ENCODE results near the gene P2RY2. TPM values are rescaled to one million over a fixed set of nuclear protein-coding genes. Genes with fewer than 3 reads are reported as not detected.

The P2RY2 gene
- total and polyA plus RNA-seq, 9 of the 15 experiments (the other 6 are each of a cell fraction or from before 2014, with no cell fraction given), result not detected

GRCh38 chr11:73175551-73176144, 42.4 kb upstream of the P2RY2 start (continued):
- TF ChIP-seq, protein P1, sequence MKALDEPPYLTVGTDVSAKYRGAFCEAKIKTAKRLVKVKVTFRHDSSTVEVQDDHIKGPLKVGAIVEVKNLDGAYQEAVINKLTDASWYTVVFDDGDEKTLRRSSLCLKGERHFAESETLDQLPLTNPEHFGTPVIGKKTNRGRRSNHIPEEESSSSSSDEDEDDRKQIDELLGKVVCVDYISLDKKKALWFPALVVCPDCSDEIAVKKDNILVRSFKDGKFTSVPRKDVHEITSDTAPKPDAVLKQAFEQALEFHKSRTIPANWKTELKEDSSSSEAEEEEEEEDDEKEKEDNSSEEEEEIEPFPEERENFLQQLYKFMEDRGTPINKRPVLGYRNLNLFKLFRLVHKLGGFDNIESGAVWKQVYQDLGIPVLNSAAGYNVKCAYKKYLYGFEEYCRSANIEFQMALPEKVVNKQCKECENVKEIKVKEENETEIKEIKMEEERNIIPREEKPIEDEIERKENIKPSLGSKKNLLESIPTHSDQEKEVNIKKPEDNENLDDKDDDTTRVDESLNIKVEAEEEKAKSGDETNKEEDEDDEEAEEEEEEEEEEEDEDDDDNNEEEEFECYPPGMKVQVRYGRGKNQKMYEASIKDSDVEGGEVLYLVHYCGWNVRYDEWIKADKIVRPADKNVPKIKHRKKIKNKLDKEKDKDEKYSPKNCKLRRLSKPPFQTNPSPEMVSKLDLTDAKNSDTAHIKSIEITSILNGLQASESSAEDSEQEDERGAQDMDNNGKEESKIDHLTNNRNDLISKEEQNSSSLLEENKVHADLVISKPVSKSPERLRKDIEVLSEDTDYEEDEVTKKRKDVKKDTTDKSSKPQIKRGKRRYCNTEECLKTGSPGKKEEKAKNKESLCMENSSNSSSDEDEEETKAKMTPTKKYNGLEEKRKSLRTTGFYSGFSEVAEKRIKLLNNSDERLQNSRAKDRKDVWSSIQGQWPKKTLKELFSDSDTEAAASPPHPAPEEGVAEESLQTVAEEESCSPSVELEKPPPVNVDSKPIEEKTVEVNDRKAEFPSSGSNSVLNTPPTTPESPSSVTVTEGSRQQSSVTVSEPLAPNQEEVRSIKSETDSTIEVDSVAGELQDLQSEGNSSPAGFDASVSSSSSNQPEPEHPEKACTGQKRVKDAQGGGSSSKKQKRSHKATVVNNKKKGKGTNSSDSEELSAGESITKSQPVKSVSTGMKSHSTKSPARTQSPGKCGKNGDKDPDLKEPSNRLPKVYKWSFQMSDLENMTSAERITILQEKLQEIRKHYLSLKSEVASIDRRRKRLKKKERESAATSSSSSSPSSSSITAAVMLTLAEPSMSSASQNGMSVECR (CRISPR knock-in tag; IDR thresholded peaks at IDR 0.05), result no peak
- TF ChIP-seq ZNF780A (CRISPR knock-in tag; IDR thresholded peaks at IDR 0.05), result no peak
- no peak for TF ChIP-seq ZNF224 (CRISPR knock-in tag; IDR thresholded peaks at IDR 0.05)
- no peak for TF ChIP-seq MED1 (CRISPR knock-in tag; IDR thresholded peaks at IDR 0.05; ENCODE audit: borderline replicate concordance)
- TF ChIP-seq TOE1 (IDR thresholded peaks at IDR 0.05; ENCODE audit: borderline replicate concordance), result no peak
- no peak for TF ChIP-seq TOE1 (CRISPR knock-in tag; IDR thresholded peaks at IDR 0.05; ENCODE audit: borderline replicate concordance, low read depth)
- TF ChIP-seq, protein P2, sequence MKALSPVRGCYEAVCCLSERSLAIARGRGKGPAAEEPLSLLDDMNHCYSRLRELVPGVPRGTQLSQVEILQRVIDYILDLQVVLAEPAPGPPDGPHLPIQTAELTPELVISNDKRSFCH (CRISPR knock-in tag; IDR thresholded peaks at IDR 0.05), result no peak
- TF ChIP-seq, protein P2 (tag; IDR thresholded peaks at IDR 0.05), result no peak

All from K562 (cell line).